Tibial nerve (tissue), 3 donors: ENCODE measurements around the gene PCED1A.

Source experiments
- CTCF ChIP-seq, 5 experiments: fragments of 200-600 bp in 3 of 5; fragments of 450-650 bp in 2 of 5; sonication (generic) in 3 of 5; IDR thresholded peaks; one replicate each; pipeline ENCODE4 v1.5.1; 2016 to 2019; ENCODE audit warnings: antibody characterized with exemption in 5 of 5, mild to moderate bottlenecking in 3 of 5, moderate library complexity in 2 of 5
- POLR2A ChIP-seq, 2 donors: fragments of 450-650 bp; IDR thresholded peaks; one replicate each; pipeline ENCODE4 v1.6.1; 2017; ENCODE audit warnings: antibody characterized with exemption in 2 of 2, mild to moderate bottlenecking in 2 of 2, moderate library complexity in 2 of 2

GRCh38 chr20:2838170-2838797, 2.2 kb downstream of the PCED1A start:
- TF ChIP-seq POLR2A (IDR thresholded peaks at IDR 0.05): no peak
- no peak for TF ChIP-seq CTCF (IDR thresholded peaks at IDR 0.05)
